ENCODE measurements around the gene MCM3AP. TPM values are rescaled to one million over a fixed set of nuclear protein-coding genes. Genes with fewer than 3 reads are reported as not detected.

The MCM3AP gene
- total RNA-seq, 1 donor from 2014 or later = 153 TPM

DNA sequence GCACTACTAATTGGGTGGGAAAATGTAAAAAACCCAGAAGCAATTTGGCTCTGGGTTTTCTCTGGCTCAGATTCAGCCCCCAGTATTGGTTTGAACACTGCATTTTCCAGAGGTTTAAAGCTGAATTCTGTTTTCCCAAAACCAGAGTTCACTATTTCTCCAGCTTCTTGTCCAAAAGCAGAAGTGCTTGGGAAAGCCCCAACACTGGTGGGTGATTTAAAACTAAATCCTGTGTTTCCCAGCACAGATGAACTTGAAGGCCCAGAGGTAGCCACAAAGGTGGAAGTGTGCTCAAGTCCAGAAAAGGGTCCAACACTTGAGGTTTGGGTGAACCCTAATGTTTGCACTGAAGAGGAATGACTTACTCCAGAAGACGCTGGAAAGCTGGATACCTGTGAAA, 678 bp downstream of the MCM3AP start:
- Mint-ChIP-seq H3K9me3 (no peaks in the 10 kb centered on the region), H3K4me3 (peak overlapping the region; percentile 92), H3K27ac (ENCODE audit: unreplicated experiment) (no peak overlapping the region), H3K4me1 (peaks cover 45% of the 10 kb centered on the region), H3K27me3 (ENCODE audit: low read depth) (no peaks in the 10 kb centered on the region), H3K36me3 (ENCODE audit: low read depth) (peaks cover 20% of the 10 kb centered on the region)
- TF ChIP-seq, protein P1, sequence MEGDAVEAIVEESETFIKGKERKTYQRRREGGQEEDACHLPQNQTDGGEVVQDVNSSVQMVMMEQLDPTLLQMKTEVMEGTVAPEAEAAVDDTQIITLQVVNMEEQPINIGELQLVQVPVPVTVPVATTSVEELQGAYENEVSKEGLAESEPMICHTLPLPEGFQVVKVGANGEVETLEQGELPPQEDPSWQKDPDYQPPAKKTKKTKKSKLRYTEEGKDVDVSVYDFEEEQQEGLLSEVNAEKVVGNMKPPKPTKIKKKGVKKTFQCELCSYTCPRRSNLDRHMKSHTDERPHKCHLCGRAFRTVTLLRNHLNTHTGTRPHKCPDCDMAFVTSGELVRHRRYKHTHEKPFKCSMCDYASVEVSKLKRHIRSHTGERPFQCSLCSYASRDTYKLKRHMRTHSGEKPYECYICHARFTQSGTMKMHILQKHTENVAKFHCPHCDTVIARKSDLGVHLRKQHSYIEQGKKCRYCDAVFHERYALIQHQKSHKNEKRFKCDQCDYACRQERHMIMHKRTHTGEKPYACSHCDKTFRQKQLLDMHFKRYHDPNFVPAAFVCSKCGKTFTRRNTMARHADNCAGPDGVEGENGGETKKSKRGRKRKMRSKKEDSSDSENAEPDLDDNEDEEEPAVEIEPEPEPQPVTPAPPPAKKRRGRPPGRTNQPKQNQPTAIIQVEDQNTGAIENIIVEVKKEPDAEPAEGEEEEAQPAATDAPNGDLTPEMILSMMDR (conservative IDR thresholded peaks at IDR 0.05) = no peak
- no peak for DNase-seq (ENCODE audit: low read depth, low spot score)

DNA sequence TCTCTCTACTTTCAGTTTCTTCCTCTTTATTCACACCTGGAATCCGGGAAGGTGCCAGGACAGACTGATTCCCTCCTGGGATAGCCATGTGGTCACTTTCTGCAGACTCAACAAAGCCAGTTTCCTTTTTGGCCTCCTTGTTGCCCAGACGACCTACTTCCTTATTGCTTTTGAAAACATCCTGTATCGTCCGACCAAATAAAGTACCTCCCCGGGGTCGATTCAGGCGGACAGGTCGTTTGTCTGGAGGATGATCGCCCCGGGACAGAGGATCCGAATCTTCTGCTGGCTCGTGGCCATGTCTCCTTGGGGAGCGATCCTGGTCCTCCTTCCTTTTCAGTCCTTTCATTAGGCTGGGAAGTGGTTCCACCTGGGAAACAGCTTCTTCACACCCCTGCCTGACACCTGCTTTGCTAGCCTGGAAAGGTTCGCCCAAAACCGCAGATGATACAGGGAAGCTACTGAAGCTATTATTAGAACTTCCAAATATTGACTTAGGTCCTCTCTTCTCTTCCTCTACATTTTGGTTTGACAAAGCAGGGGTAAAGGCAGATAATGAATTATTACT, 1.2 kb downstream of the MCM3AP start:
- TF ChIP-seq, protein P1 (conservative IDR thresholded peaks at IDR 0.05) = no peak
- Mint-ChIP-seq H3K27ac (ENCODE audit: unreplicated experiment) (no peak overlapping the region), H3K9me3 (no peaks in the 10 kb centered on the region), H3K4me1 (peaks cover 44% of the 10 kb centered on the region), H3K4me3 (peak overlapping the region; percentile 79), H3K27me3 (ENCODE audit: low read depth) (no peaks in the 10 kb centered on the region), H3K36me3 (ENCODE audit: low read depth) (peaks cover 26% of the 10 kb centered on the region)
- no peak for DNase-seq (ENCODE audit: low read depth, low spot score)

DNA sequence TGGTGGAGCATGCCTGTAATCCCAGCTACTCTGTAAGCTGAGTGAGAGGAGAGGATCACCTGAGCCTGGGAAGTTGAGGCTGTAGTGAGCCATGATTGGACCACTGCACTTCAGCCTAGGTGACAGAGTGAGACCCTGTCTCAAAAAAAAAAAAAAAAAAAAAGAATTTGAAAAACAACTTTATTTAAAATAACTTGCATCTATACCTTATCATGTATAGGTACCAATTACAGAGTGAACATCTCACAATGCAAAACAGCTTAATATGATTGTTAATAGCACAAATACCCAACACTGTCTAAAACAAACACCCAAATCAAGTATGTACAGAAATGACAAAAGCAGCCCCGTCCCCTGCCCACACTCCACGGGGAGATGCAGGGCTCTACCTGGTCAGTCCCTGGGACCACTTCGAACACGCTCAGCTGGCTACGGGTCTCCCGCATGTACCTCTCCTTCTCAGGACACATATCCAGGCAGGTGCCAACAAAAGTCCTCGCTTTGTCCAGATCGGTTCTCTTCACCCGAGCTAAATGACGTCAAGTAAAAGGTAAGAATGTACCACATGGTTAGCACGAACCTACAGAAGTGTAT, 10.5 kb downstream of the MCM3AP start:
- H3K27ac Mint-ChIP-seq (ENCODE audit: unreplicated experiment) = no peak overlapping the region
- H3K4me3 Mint-ChIP-seq = no peak overlapping the region
- H3K9me3 Mint-ChIP-seq = no peaks in the 10 kb centered on the region
- no peak for DNase-seq (ENCODE audit: low read depth, low spot score)
- H3K27me3 Mint-ChIP-seq (ENCODE audit: low read depth) = no peaks in the 10 kb centered on the region
- TF ChIP-seq, protein P1 (conservative IDR thresholded peaks at IDR 0.05) = no peak
- peaks cover 33% of the 10 kb centered on the region for H3K36me3 Mint-ChIP-seq (ENCODE audit: low read depth)
- no peaks in the 10 kb centered on the region for H3K4me1 Mint-ChIP-seq

DNA sequence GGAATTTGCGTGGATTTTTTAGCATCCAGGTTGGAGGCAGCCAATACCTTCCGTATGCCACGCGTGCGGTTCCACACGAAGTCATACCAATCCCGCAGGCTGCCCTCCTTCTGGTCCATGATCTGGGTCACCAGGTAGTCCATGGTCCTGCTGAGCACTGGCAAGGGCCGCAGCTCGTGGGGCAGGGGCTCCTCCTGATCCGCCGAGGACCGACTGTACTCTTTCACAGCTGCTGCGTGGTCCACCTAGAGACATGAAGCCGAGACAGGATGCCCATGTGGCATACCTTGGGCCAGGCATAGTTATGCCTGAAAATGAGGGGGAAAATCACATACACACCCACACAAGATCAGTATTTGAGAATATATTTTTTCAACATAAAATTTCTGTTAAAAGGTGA, 12.1 kb downstream of the MCM3AP start:
- no peak overlapping the region for H3K27ac Mint-ChIP-seq (ENCODE audit: unreplicated experiment)
- DNase-seq (ENCODE audit: low read depth, low spot score) = no peak
- TF ChIP-seq, protein P1 (conservative IDR thresholded peaks at IDR 0.05) = no peak
- no peak overlapping the region for H3K4me3 Mint-ChIP-seq
- peaks cover 26% of the 10 kb centered on the region for H3K36me3 Mint-ChIP-seq (ENCODE audit: low read depth)
- no peaks in the 10 kb centered on the region for H3K9me3 Mint-ChIP-seq
- H3K27me3 Mint-ChIP-seq (ENCODE audit: low read depth) = no peaks in the 10 kb centered on the region
- no peaks in the 10 kb centered on the region for H3K4me1 Mint-ChIP-seq

DNA sequence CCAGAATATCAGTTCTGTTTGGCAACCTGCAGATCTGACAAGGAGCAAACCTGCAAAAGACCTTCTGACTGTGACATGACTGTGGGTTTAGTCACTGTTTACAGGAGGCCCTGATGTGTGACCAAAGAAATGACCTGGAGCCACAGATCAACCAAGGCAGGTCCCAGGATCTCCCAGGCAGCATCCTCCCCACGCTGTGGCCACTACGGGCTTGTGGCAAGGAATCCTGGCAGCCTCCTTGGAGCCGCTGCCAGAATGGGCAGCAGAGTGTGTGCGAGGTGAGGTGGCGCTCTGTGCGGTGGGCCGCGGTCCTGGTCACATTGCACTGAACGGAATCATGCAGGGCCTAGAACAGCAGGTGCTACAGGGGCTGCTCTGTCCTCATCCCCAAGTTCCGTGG, 15.9 kb downstream of the MCM3AP start:
- H3K36me3 Mint-ChIP-seq (ENCODE audit: low read depth) = peaks cover 26% of the 10 kb centered on the region

More for the DNA sequence above, 15.9 kb downstream of the MCM3AP start:
- H3K4me3 Mint-ChIP-seq = no peak overlapping the region
- H3K4me1 Mint-ChIP-seq = no peaks in the 10 kb centered on the region
- H3K27ac Mint-ChIP-seq (ENCODE audit: unreplicated experiment) = no peak overlapping the region
- no peaks in the 10 kb centered on the region for H3K9me3 Mint-ChIP-seq
- DNase-seq (ENCODE audit: low read depth, low spot score) = no peak
- H3K27me3 Mint-ChIP-seq (ENCODE audit: low read depth) = no peaks in the 10 kb centered on the region
- TF ChIP-seq, protein P1 (conservative IDR thresholded peaks at IDR 0.05) = no peak
